NAMALWA (cell line): ENCODE results near the gene OR8K3.

Experiments used
- DNase-seq: peaks from one replicate; pipeline ENCODE4 v3.0.0-alpha.2; 2015; ENCODE audit warnings: low spot score

OR8K3 gene

GRCh38 chr11:56314844-56315243 lies at the start of gene OR8K3:
TSS of gene OR8K3 (plus strand) at chr11:56315144. CDS start at chr11:56318307, 3,163 bp downstream.
- DNase-seq, result no peak

DNA sequence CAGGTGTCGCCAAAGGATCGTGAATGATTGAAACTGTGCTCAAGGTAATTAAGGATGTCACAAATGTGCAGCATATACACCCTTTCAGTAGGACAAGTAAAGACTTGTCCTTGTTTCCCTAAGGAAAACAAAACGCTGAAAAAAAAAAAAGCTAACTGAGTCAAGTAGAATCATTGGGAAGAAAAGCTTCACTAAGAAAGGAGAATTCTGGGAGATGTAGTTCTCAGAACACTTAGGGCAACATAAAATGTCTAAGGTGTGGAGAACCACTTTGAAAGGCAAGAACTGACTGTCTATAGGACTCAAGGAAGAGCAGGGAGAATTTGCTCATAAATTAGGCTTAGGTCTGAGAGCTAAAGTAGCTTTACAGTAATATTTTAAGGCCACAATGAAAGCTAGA lies 43.9 kb upstream of the OR8K3 start:
- DNase-seq, result no peak

- no peak for DNase-seq
These were observed 41.1 kb upstream of the OR8K3 start, which contains the start of gene OR5T1 for GRCh38 chr11:56273854-56274253. TSS of gene OR5T1 (plus strand) at chr11:56274154. CDS start at chr11:56275639, 1,485 bp downstream.

GRCh38 chr11:56292154-56292553 lies 22.8 kb upstream of the OR8K3 start, which contains the start of gene OR8H1:
TSS of gene OR8H1 (minus strand) at chr11:56292254. CDS start at chr11:56291062, 1,192 bp downstream.
- DNase-seq, result no peak

DNA sequence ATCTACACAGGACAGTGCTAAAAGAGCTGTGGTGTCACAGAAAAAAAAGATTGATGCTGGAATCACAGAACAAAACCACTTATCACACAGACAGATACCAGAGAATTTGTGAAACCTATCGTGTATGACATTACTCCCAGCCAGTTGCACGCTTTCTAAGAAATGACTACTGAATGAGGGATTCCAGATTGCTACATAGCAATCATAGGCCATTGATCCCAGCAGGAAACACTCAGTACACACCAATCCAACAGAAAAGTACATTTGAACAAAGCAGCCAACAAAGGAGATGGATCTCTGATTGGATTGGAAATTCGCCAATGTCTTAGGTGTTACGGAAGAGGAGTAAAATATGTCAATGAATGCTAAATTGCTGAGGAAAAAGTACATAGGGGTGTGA lies 18.0 kb upstream of the OR8K3 start:
- no peak for DNase-seq

GRCh38 chr11:56307836-56308235 lies 7.1 kb upstream of the OR8K3 start:
- DNase-seq, result no peak

DNA sequence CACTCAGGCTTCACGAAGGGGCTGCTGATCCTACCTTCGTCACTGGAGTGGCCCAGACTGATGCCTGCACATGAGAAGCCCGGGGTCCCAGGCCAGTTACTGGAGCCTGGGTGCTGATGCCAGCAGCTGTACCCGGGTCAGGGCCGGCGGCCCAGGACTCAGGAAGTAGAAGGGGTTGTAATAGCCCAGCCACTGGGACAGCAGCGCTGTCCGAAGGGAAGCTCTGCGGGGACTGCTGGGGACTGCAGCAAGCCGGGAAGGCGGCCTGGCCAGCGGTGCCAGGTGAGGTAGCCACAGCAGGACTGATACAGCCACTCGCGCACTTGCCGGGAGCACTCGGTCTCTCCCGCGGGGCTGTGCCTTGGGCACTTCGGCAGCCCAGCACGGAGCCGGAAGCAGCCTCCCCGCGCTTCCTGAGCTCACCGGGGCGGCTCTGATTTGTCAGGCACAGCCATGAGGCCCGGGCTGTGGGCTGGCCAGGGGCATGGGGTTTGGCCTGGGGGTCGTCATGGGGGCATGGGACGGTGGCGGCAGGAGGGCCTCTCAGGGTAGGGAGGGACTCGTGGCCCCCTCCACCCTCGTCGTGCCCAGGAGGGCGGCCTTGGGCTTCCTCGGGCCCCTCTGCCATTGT lies 17.0 kb downstream of the OR8K3 start:
- DNase-seq, result no peak

DNA sequence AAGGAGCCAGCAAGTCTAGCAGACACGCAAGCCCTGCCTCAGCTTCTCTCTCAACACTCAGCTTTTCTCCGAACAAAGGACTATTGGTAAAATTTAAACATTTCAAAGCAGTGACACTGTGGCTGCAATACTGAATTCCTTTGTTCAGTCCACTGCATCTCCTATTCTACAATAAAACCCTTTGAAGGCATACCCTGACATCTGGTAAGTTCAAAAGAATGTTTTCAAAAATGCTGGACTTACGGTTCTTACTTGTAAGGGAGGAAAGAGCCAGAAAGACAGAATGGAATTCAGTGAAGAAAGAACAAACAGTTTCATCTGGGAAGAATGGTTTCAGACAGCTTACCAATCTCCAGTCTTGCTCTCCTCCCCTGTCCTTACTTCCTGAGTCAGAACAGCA lies 18.2 kb downstream of the OR8K3 start:
- DNase-seq, result no peak

GRCh38 chr11:56340289-56340688 lies 25.3 kb downstream of the OR8K3 start:
- DNase-seq, result no peak

DNA sequence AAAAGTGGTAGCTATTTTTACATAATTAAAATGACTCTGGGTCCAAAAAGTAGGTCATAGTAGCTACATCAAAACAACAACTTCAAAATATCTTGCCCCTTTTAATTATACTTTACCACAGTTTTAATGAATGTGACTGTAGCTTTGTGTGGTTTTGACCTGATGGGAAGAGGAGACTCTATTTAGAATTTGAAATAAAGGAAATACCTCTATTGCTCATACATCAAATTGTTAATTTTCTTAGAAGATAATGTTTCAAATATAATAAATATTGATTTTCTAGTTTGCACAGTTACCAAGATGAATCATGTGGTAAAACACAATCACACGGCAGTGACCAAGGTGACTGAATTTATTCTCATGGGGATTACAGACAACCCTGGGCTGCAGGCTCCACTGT lies 30.8 kb downstream of the OR8K3 start, which contains the start of gene OR8K1:
OR8K1 (plus strand) TSS at position 301 of the 400 bp plus-strand sequence; CDS start at position 301, 0 bp downstream.
- DNase-seq, result no peak

GRCh38 chr11:56353991-56354390 lies 39.0 kb downstream of the OR8K3 start, which contains the start of gene OR8J1:
TSS of gene OR8J1 (plus strand) at chr11:56354291. CDS start at chr11:56360247, 5,956 bp downstream.
- DNase-seq, result no peak
